ENCODE data around the gene SLC7A8.
"Not testable (repeated sequence)": the region's sequence is repeated elsewhere in the genome, so short reads cannot be mapped to it uniquely, and the experiment has no call there.

Gene SLC7A8

DNA sequence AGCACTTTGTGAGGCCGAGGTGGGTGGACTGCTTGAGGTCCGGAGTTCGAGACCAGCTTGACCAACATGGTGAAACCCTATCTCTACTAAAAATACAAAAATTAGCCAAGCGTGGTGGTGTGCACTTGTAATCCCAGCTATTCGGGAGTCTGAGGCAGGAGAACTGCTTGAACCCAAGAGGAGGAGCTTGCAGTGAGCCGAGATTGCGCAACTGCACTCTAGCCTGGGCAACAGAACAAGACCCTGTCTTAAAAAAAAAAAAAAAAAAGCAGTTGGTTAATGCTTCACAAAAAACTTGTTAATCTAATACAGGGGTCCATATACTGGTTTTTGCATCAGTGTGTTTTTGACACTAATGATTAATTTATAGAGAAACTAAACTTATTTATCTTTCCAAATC lies 18.5 kb upstream of the SLC7A8 start:
- no peaks in the 10 kb centered on the region for H3K9me2 ChIP-seq (replicated peaks; ENCODE audit: control insufficient read depth, low read length)
- no peaks in the 10 kb centered on the region for H3K9me3 ChIP-seq (ENCODE audit: control insufficient read depth, insufficient read depth, low read length)
- H3K4me2 ChIP-seq (ENCODE audit: low read length): no peak overlapping the region
- H3K36me3 ChIP-seq (ENCODE audit: control insufficient read depth, low read length): no peaks in the 10 kb centered on the region
- H3K79me2 ChIP-seq (ENCODE audit: control insufficient read depth, low read length): no peaks in the 10 kb centered on the region
- H3F3A ChIP-seq (ENCODE audit: control insufficient read depth, insufficient read depth): no peaks in the 10 kb centered on the region
- H3K4me3 ChIP-seq (ENCODE audit: low read length): no peak overlapping the region
- no peak overlapping the region for H3K27ac ChIP-seq (ENCODE audit: low read depth, low read length)
- H4K20me1 ChIP-seq (ENCODE audit: control insufficient read depth, insufficient read depth, low read depth, low read length): no peaks in the 10 kb centered on the region
- H3K4me1 ChIP-seq (ENCODE audit: control insufficient read depth, low read length): no peaks in the 10 kb centered on the region
- peaks cover 5% of the 10 kb centered on the region; the same call in 1 of the 2 replicates for H3K27me3 ChIP-seq (ENCODE audit: control insufficient read depth, low read length)
- no peak for TF ChIP-seq EZH2phosphoT487 (IDR thresholded peaks at IDR 0.05; ENCODE audit: borderline replicate concordance, low read length)
- TF ChIP-seq, protein P1, sequence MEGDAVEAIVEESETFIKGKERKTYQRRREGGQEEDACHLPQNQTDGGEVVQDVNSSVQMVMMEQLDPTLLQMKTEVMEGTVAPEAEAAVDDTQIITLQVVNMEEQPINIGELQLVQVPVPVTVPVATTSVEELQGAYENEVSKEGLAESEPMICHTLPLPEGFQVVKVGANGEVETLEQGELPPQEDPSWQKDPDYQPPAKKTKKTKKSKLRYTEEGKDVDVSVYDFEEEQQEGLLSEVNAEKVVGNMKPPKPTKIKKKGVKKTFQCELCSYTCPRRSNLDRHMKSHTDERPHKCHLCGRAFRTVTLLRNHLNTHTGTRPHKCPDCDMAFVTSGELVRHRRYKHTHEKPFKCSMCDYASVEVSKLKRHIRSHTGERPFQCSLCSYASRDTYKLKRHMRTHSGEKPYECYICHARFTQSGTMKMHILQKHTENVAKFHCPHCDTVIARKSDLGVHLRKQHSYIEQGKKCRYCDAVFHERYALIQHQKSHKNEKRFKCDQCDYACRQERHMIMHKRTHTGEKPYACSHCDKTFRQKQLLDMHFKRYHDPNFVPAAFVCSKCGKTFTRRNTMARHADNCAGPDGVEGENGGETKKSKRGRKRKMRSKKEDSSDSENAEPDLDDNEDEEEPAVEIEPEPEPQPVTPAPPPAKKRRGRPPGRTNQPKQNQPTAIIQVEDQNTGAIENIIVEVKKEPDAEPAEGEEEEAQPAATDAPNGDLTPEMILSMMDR (IDR thresholded peaks at IDR 0.05; ENCODE audit: low read depth, low read length, poor library complexity, severe bottlenecking): no peak

DNA sequence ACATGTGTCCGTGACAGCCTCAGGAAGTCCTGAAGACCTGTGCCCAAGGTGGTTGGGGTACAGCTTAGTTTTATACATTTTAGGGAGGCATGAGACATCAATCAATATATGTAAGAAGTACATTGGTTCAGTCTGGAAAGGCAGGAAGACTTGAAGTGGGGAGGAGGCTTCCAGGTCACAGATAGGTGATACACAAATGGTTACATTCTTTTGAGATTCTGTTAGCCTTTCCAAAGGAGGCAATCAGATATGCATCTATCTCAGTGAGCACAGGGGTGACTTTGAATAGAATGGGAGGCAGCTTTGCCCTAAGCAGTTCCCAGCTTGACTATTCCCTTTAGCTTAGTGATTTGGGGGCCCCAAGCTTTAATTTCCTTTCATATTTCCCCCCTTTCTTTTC lies 15.7 kb upstream of the SLC7A8 start:
- H3K4me2 ChIP-seq (ENCODE audit: low read length); H3K9me3 ChIP-seq (ENCODE audit: control insufficient read depth, insufficient read depth, low read length); H3K4me1 ChIP-seq (ENCODE audit: control insufficient read depth, low read length); H3K79me2 ChIP-seq (ENCODE audit: control insufficient read depth, low read length); H3K9me2 ChIP-seq (replicated peaks; ENCODE audit: control insufficient read depth, low read length); H3K36me3 ChIP-seq (ENCODE audit: control insufficient read depth, low read length); H3K27me3 ChIP-seq (ENCODE audit: control insufficient read depth, low read length); H3K4me3 ChIP-seq (ENCODE audit: low read length); H3K27ac ChIP-seq (ENCODE audit: low read depth, low read length); H4K20me1 ChIP-seq (ENCODE audit: control insufficient read depth, insufficient read depth, low read depth, low read length); H3F3A ChIP-seq (ENCODE audit: control insufficient read depth, insufficient read depth): not testable (repeated sequence)

DNA sequence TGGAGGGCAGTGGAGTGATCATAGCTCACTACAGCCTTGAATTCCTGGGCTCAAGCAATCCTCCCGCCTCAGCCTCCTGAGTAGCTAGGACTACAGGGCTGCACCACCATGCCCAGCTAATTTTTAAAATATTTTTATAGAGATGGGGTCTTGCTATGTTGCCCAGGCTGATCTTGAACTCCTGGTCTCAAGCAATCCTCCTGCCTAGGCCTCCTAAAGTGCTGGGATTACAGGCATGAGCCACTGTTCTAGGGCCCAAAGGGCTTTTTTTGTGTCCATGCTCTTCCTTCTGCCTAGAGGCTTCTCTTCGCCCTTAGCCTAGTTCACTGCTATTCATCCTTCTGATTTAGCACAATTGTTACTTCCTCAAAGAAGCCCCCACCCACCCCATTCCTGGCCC lies 13.0 kb upstream of the SLC7A8 start:
- not testable (repeated sequence) for H3K4me2 ChIP-seq (ENCODE audit: low read length); H4K20me1 ChIP-seq (ENCODE audit: control insufficient read depth, insufficient read depth, low read depth, low read length); H3K27me3 ChIP-seq (ENCODE audit: control insufficient read depth, low read length); H3K4me3 ChIP-seq (ENCODE audit: low read length); H3F3A ChIP-seq (ENCODE audit: control insufficient read depth, insufficient read depth); H3K4me1 ChIP-seq (ENCODE audit: control insufficient read depth, low read length); H3K36me3 ChIP-seq (ENCODE audit: control insufficient read depth, low read length); H3K79me2 ChIP-seq (ENCODE audit: control insufficient read depth, low read length); H3K9me3 ChIP-seq (ENCODE audit: control insufficient read depth, insufficient read depth, low read length); H3K9me2 ChIP-seq (replicated peaks; ENCODE audit: control insufficient read depth, low read length); H3K27ac ChIP-seq (ENCODE audit: low read depth, low read length)

DNA sequence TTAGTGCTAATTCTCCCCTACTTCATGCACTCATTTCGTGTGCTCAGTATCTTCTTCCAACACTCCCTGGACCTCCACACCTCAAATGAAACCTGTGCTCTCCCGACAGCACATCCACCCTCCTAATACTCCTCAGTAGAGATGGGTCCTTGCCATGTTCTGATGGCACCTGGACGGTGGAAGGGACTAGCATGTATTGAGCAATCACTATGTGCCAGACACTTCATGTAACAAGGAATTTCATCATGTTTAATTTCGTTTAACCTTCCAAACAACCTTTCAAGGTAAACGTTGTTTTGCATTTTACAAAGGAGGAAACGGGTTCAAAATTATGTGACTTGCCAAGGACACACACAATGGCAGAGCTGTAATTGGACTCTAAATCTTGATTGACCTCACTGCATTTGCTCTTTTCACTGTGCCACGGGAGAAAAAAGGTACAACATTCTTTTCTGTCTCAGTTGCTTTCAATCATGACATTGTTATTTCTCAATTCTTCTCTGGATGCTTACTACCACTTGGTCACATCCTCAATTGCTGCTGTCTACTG lies 12.2 kb upstream of the SLC7A8 start:
- no peaks in the 10 kb centered on the region for H3F3A ChIP-seq (ENCODE audit: control insufficient read depth, insufficient read depth)
- no peak for TF ChIP-seq EZH2phosphoT487 (IDR thresholded peaks at IDR 0.05; ENCODE audit: borderline replicate concordance, low read length)
- TF ChIP-seq, protein P1 (IDR thresholded peaks at IDR 0.05; ENCODE audit: low read depth, low read length, poor library complexity, severe bottlenecking): no peak
- no peaks in the 10 kb centered on the region for H3K79me2 ChIP-seq (ENCODE audit: control insufficient read depth, low read length)
- no peaks in the 10 kb centered on the region for H4K20me1 ChIP-seq (ENCODE audit: control insufficient read depth, insufficient read depth, low read depth, low read length)
- H3K36me3 ChIP-seq (ENCODE audit: control insufficient read depth, low read length): no peaks in the 10 kb centered on the region
- 0 out of 2 replicates have a peak, but pooled peaks cover 5% of the 10 kb centered on the region for H3K27me3 ChIP-seq (ENCODE audit: control insufficient read depth, low read length)
- no peak overlapping the region for H3K4me3 ChIP-seq (ENCODE audit: low read length)
- no peak overlapping the region for H3K4me2 ChIP-seq (ENCODE audit: low read length)
- no peaks in the 10 kb centered on the region for H3K4me1 ChIP-seq (ENCODE audit: control insufficient read depth, low read length)
- no peaks in the 10 kb centered on the region for H3K9me3 ChIP-seq (ENCODE audit: control insufficient read depth, insufficient read depth, low read length)
- H3K27ac ChIP-seq (ENCODE audit: low read depth, low read length): no peak overlapping the region
- H3K9me2 ChIP-seq (replicated peaks; ENCODE audit: control insufficient read depth, low read length): no peaks in the 10 kb centered on the region

Data from DOHH2 (cell line).